ENCODE data around the gene FRMD4B.
A peak's percentile ranks its signal among the peaks of the same experiment; 100 is the strongest.

The FRMD4B gene

DNA sequence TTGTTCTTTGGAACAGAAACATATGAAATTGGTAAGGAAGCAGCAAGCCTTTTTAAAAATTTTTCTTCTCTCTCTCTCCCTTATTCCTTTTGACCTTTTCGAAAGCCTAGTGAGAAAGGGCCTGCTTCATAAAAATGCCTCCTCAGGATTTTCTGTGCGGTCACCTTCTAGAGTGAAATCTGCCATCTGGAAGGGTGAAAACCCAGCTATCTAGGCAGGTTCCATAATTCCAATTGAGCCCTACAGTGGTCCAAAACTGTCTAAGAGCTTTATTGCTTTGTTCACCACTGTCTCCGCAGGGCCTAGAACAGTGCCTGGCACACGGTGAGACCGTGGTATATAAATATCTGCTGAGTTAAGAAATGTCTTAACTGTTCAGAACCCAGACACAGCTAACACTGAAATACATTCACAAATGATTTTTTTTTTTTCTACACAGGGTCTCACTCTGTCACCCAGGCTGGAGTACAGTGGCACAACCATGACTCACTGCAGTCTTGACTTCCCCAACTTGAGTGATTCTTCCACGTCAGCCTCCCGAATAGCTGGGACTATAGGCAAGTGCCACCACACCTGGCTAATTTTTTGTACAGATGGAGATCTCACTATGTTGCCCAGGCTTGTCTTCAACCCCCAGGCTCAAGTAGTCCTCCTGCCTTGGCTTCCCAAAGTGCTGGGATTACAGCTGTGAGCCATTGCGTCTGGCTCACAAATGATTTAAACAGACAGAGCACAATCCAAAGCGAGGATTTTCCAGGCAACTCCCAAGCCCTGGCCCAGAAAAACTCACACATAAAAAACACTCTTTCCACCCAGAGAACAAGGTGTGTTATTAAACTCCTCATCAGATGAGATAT lies 64.4 kb downstream of the FRMD4B start:
- DNase-seq: peak; percentile 49 to 51

DNA sequence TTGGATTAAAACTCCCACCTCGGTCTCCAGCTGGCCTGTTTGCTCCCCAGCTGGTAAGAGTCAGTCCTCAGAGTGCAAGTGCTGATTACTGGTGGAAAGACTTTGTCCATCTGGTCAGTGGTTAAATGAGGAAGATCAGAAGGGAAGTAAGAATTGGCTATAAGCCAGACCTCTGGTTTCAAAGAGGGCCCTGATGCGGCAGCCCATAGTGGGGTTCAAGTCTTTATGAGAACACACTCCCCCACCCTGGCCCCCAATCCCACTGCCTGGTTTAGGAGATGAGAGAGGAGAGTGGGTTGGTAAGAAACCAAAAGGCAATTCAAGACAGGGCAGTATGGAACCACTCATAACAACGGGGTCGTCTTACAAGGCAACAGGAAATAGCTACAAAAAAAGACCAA lies 65.0 kb downstream of the FRMD4B start:
- peak; percentile 83 to 91 for DNase-seq

DNA sequence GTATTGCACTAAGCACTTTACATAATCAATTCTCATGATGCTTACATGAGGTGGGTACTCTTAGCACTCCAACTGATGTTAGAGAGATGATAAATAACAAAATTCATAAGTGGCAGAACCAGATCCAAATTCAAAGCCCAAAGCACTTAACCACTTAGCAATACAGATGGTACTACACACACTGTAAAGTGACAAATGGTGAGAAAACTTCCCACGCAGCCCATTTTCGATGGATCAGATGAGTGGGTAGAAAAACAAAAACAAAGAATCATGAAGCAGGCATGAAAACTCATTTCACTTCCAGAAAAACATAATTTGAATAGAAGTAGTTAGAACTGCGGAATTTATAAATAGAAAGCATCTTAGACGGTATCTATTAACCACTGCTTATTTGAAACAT lies 66.2 kb downstream of the FRMD4B start:
- DNase-seq: no peak

DNA sequence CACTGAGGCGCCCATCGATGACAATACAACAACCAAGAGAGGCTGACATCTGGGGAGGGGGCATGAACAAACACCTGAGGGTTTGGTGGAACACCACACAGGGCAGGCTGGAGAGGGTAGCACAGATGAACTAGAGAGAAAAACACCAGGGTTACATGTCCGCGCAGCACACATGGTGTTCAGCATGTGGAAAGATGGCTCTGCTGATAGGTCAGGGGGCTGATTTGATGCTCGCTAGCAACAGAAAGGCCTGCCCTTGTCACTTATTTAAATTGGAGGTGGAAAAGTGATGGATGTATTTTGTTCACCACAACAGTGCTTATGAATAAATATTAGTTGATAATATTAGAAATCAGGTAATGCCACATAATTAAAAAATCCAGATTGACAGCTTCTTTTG lies 67.5 kb downstream of the FRMD4B start:
- DNase-seq: no peak

GRCh38 chr3:69313251-69313650 lies 72.6 kb downstream of the FRMD4B start:
- no peak for DNase-seq

GRCh38 chr3:69309814-69310213 lies 76.1 kb downstream of the FRMD4B start:
- no peak for DNase-seq

DNA sequence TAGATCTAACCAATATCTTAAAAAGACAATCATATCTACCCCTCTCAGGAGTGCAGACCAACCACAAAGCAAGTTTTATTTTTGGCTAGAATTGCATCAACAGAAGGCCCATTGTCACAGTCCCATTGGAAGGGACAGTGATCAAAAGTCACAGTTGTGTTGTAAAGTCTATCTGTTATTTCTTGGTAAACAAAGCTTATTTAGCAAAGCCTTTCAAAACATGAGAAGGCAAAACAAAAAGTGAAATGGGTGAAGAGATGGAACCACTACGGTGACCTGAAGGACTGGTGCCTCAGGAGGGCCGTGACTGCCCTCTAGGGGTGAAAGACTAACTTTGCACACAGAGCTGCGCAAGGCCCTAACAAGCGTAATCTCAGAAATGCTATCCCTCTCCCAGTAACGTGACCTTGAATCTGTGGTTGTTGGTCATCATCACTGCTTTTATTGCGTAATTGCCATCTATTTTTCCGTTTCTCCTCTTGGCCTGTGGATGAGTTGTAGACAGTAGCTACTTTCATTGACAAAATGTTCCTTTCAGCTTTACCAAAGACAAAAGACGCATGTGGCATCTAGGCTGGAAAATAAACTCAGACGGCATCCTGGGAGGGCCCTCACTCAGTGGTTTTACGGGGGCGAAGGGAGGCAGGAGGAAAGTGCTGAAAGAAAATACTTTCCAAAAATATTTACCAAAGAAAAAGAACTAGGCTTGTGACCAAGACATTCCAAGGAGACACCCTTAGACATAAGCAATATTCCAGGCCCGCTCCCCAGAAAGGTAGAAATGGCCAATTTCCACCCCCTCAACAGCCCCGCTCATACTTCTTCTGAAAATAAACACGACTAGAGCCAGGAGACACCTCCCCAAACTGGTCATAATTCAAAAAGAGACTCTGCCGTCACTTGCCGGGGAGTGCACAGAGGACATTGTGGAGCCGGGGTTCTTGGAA lies 79.4 kb downstream of the FRMD4B start:
- DNase-seq: peak; percentile 86 to 88

DNA sequence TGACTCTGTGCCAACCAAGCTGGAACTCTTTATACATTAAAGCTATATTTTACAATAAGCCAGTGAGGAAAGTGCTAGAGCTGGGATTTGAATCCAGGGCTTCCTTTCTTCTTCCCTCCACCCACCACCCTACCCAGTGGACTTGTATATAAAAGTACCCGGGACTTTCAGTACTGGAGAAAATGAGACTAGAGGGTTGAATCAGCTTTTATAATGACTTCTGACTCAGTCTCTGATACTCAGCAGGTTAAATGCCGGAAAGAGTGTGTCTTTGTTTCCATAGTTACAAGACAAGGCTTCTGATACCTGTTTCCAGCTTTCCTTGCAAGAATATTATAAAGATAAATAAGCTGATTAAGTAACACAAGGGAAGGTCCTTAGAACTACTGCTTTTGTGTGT lies 80.9 kb downstream of the FRMD4B start:
- no peak for DNase-seq

DNA sequence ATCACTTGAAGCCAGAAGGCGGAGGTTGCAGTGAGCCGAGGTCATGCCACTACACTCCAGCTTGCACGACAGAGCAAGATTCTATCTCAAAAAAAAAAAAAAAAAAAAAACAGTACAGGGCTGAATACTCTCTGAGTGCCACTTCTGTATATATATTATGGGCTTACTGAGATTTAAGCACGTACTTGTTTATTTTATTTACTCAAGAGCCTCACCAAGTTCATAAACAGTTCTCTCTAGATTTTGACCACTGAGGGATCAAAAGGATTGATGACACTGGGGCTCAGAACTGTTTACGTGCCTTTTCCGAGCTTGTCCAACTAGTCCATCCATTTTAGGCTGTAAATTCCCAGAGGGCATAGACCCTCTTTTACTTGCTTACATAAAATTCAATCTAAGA lies 81.5 kb downstream of the FRMD4B start:
- DNase-seq: no peak

DNA sequence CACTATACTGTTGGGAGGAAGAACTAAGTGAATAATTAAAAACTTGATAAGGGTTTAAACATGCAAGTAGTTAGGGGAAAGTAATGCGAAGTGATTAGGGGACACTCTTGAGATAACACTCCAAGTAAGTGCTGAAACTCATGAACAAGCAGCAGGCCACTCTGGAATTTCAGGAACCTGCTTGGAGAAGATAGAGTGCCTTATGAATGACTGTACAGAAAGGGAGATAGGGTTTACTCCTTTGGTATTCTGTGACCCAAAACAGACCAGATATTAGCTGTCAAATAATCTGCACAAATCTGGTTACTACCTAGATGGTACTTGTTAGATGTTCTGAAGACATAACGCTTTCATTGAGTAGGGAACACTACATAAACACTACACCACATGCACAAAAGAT lies 85.6 kb downstream of the FRMD4B start:
- DNase-seq: no peak

GRCh38 chr3:69299344-69299743 lies 86.5 kb downstream of the FRMD4B start:
- DNase-seq: no peak

- no peak for DNase-seq
Measured at GRCh38 chr3:69297501-69297900, 88.4 kb downstream of the FRMD4B start.

DNA sequence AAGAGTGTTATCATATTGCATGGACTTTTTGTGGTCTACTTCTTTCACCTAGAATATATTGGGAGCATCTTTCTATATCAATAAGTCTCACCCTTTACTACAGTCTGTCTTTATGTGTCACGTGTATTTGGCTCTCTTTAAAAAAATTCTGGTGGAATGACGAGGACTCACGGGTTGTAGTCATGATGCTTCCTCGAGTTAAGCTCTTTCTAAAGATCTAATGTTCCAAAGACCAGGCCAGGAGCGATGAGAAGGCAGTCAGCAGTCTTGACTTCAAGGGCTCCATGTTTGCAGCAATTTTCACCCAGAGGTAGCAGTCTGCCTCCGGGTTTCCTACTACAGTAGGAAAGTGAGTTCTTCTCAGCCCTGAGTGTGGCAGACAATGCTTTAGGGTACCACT lies 88.9 kb downstream of the FRMD4B start:
- DNase-seq: no peak

- no peak for DNase-seq
Measured at GRCh38 chr3:69294014-69294766, 91.7 kb downstream of the FRMD4B start.

GRCh38 chr3:69292959-69293574 lies 92.8 kb downstream of the FRMD4B start:
- DNase-seq: no peak

DNA sequence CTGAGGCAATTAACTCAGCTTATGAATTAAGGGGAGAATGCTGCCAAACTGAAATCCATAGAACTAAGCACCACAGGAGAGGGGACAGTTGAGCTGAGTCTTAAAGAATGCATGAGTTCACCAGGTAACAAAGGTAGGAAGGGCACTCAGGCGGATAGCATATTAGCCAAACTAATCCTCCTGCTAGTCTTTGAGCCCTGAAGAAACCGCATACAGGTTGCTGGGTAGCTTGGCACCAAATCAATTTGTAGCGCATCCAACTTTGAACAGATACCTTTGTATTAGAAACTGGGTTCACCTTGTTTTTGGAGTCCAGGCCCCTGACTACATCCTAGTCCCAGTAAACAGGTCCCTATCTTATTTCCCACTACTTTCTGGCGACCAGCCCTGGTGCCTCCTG lies 93.7 kb downstream of the FRMD4B start:
- DNase-seq: no peak

- no peak for DNase-seq
Measured at GRCh38 chr3:69290430-69290829, 95.5 kb downstream of the FRMD4B start.

DNA sequence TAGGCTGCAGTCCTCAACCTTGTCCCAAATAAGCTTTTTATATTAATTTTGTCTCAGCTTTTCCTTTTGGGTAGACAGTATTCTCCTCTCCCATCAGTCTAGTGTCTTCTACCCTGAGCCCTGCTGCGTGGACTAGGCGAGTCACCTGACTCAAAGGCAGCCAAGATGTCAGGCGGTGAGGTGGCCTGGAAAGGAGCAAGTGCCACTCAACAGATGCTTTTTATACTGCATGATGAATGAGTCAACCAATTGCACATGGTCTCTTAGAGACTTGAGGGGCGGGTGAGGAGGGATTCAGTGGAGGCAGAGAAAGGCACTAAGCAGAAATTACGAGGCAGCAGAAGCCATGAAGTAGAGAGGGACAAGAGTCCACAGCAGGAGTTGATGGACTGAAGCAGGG lies 95.9 kb downstream of the FRMD4B start:
- no peak for DNase-seq

GRCh38 chr3:69288161-69288895 lies 97.6 kb downstream of the FRMD4B start:
- no peak for DNase-seq

GRCh38 chr3:69283913-69284611 lies 101.8 kb downstream of the FRMD4B start:
- no peak for DNase-seq

- DNase-seq: no peak
Measured at GRCh38 chr3:69283496-69283895, 102.4 kb downstream of the FRMD4B start.
